ENCODE measurements around the gene KRT85. TPM values are rescaled to one million over a fixed set of nuclear protein-coding genes. Genes with fewer than 3 reads are reported as not detected.

The KRT85 gene
- total RNA-seq, 1 donor from 2014 or later, result not detected

GRCh38 chr12:52341066-52341580, 26.2 kb downstream of the KRT85 start:
- no peak overlapping the region for H3K9ac ChIP-seq (ENCODE audit: low read length)
- peaks cover 2% of the 10 kb centered on the region for H3K36me3 Mint-ChIP-seq (ENCODE audit: low read depth, unreplicated experiment)
- H3K4me2 ChIP-seq (ENCODE audit: low read length), result no peak overlapping the region
- H3K27ac Mint-ChIP-seq (ENCODE audit: unreplicated experiment), result no peak overlapping the region
- no peak overlapping the region for H3K4me3 Mint-ChIP-seq (ENCODE audit: unreplicated experiment)
- H3K27me3 Mint-ChIP-seq (ENCODE audit: low read depth, unreplicated experiment), result peaks cover 35% of the 10 kb centered on the region
- FAIRE-seq, result no peak
- H3K9me3 Mint-ChIP-seq (ENCODE audit: unreplicated experiment), result peaks cover 11% of the 10 kb centered on the region
- no peak for DNase-seq (ENCODE audit: low read depth)
- H3K27ac ChIP-seq (ENCODE audit: low read depth, low read length), result no peak overlapping the region
- no peak overlapping the region for H3K4me3 ChIP-seq (ENCODE audit: insufficient read depth, low read depth, low read length)
- H3K79me2 ChIP-seq (ENCODE audit: insufficient read depth, low read length), result no peaks in the 10 kb centered on the region
- no peaks in the 10 kb centered on the region for H3K4me1 ChIP-seq (ENCODE audit: insufficient read depth, low read length)
- peaks cover 2% of the 10 kb centered on the region for H3K27me3 ChIP-seq (ENCODE audit: insufficient read depth, low read length)
- peaks cover 9% of the 10 kb centered on the region for H3K4me1 Mint-ChIP-seq (ENCODE audit: low read depth, unreplicated experiment)
- H3K9me3 ChIP-seq (ENCODE audit: insufficient read depth, low read depth, low read length), result no peaks in the 10 kb centered on the region
- TF ChIP-seq EZH2 (IDR thresholded peaks at IDR 0.05; ENCODE audit: insufficient read depth, low read length), result no peak
- no peak for TF ChIP-seq CTCF (IDR thresholded peaks at IDR 0.05; ENCODE audit: insufficient read depth, low read depth, low read length)
- no peaks in the 10 kb centered on the region for H3K36me3 ChIP-seq (ENCODE audit: insufficient read depth, low read length)
- no peaks in the 10 kb centered on the region for H4K20me1 ChIP-seq (ENCODE audit: insufficient read depth, low read length)
- no peak overlapping the region for H2AFZ ChIP-seq (ENCODE audit: low read depth, low read length)

DNA sequence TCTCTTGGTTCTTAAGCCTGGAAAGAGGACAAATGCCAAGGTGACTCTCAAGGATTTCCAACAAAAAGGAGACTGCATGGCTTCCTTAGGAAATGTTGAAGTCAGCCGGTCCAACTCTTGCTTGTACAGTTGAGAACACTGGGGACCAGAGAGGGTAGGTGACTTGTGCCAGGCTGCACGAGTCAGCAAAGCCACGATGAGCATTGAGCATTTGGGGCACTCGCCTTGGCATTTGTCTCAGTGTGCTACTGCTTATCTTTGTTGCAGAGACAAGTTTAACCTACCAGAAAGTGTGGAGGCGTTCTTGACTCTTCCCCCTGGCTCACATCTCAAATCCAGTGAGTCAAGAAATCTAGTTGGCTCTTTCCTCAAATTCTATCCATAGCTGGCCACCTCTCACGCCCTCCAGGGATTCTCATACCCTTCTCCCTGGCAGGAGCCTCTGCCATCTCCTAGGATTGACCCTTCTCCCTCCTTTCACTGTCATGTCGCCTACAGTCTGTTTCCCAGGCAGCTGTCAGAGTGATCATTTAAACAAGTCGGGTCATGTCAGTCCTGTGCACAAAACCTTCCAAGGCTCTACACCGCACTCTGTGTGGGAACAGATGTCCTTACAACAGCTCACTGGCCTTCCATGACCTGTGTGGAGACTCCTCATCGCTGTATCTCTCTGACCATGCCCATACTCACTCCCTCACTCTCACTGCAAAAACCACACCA, 28.9 kb downstream of the KRT85 start:
- no peak overlapping the region for H3K9ac ChIP-seq (ENCODE audit: low read length)
- H3K9me3 ChIP-seq (ENCODE audit: insufficient read depth, low read depth, low read length), result peaks cover 4% of the 10 kb centered on the region
- H3K27ac ChIP-seq (ENCODE audit: low read depth, low read length), result no peak overlapping the region
- H3K4me3 Mint-ChIP-seq (ENCODE audit: unreplicated experiment), result no peak overlapping the region
- H3K4me1 ChIP-seq (ENCODE audit: insufficient read depth, low read length), result no peaks in the 10 kb centered on the region
- FAIRE-seq (no peak), DNase-seq (ENCODE audit: low read depth) (no peak)
- H3K4me2 ChIP-seq (ENCODE audit: low read length), result no peak overlapping the region
- peak overlapping the region; percentile 12 for H3K27ac Mint-ChIP-seq (ENCODE audit: unreplicated experiment)
- H3K9me3 Mint-ChIP-seq (ENCODE audit: unreplicated experiment), result peaks cover 15% of the 10 kb centered on the region
- no peaks in the 10 kb centered on the region for H3K36me3 ChIP-seq (ENCODE audit: insufficient read depth, low read length)
- no peak overlapping the region for H2AFZ ChIP-seq (ENCODE audit: low read depth, low read length)
- H3K79me2 ChIP-seq (ENCODE audit: insufficient read depth, low read length), result no peaks in the 10 kb centered on the region
- H3K4me1 Mint-ChIP-seq (ENCODE audit: low read depth, unreplicated experiment), result peaks cover 7% of the 10 kb centered on the region
- H4K20me1 ChIP-seq (ENCODE audit: insufficient read depth, low read length), result no peaks in the 10 kb centered on the region
- H3K27me3 ChIP-seq (ENCODE audit: insufficient read depth, low read length), result peaks cover 10% of the 10 kb centered on the region
- peaks cover 31% of the 10 kb centered on the region for H3K27me3 Mint-ChIP-seq (ENCODE audit: low read depth, unreplicated experiment)
- no peak for TF ChIP-seq EZH2 (IDR thresholded peaks at IDR 0.05; ENCODE audit: insufficient read depth, low read length)
- TF ChIP-seq CTCF (IDR thresholded peaks at IDR 0.05; ENCODE audit: insufficient read depth, low read depth, low read length), result no peak
- H3K36me3 Mint-ChIP-seq (ENCODE audit: low read depth, unreplicated experiment), result peaks cover 2% of the 10 kb centered on the region
- H3K4me3 ChIP-seq (ENCODE audit: insufficient read depth, low read depth, low read length), result no peak overlapping the region

DNA sequence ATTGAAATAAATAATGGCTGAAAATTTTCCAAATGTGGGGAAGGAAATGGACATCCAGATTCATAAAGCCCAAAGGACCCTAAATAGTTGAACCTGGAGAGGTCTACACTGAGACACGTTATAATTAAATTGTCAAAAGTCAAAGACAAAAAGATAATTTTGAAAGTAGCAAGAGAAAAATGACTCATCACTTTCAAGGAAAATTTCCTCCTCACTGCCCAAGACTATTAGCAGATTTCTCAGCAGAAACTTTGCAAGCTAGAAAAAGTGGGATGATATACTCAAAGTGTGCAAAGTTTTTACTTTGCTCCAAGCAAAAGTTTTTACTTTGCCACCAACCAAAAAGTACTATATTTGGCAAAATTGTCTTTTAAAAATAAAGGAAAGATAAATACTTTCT, 30.2 kb downstream of the KRT85 start:
- Histone ChIP-seq H3K79me2 (ENCODE audit: insufficient read depth, low read length) (no peaks in the 10 kb centered on the region), H2AFZ (ENCODE audit: low read depth, low read length) (no peak overlapping the region), H3K36me3 (ENCODE audit: insufficient read depth, low read length) (no peaks in the 10 kb centered on the region), H3K27me3 (ENCODE audit: insufficient read depth, low read length) (peaks cover 10% of the 10 kb centered on the region), H3K27ac (ENCODE audit: low read depth, low read length) (no peak overlapping the region), H3K4me2 (ENCODE audit: low read length) (no peak overlapping the region), H3K9ac (ENCODE audit: low read length) (no peak overlapping the region), H4K20me1 (ENCODE audit: insufficient read depth, low read length) (no peaks in the 10 kb centered on the region), H3K4me3 (ENCODE audit: insufficient read depth, low read depth, low read length) (no peak overlapping the region), H3K4me1 (ENCODE audit: insufficient read depth, low read length) (no peaks in the 10 kb centered on the region), H3K9me3 (ENCODE audit: insufficient read depth, low read depth, low read length) (peaks cover 4% of the 10 kb centered on the region)
- H3K4me3 Mint-ChIP-seq (ENCODE audit: unreplicated experiment), result no peak overlapping the region
- no peaks in the 10 kb centered on the region for H3K36me3 Mint-ChIP-seq (ENCODE audit: low read depth, unreplicated experiment)
- FAIRE-seq (no peak), DNase-seq (ENCODE audit: low read depth) (peak; percentile 5)
- H3K27me3 Mint-ChIP-seq (ENCODE audit: low read depth, unreplicated experiment), result peaks cover 37% of the 10 kb centered on the region
- peaks cover 8% of the 10 kb centered on the region for H3K9me3 Mint-ChIP-seq (ENCODE audit: unreplicated experiment)
- H3K27ac Mint-ChIP-seq (ENCODE audit: unreplicated experiment), result peak overlapping the region; percentile 37
- peaks cover 7% of the 10 kb centered on the region for H3K4me1 Mint-ChIP-seq (ENCODE audit: low read depth, unreplicated experiment)
- no peak for TF ChIP-seq EZH2 (IDR thresholded peaks at IDR 0.05; ENCODE audit: insufficient read depth, low read length)
- no peak for TF ChIP-seq CTCF (IDR thresholded peaks at IDR 0.05; ENCODE audit: insufficient read depth, low read depth, low read length)

Measured in astrocyte (in vitro differentiated cells and primary cell).